ENCODE results near the gene CRB3. TPM values are rescaled to one million over a fixed set of nuclear protein-coding genes. Genes with fewer than 3 reads are reported as not detected.

Gene CRB3
- total RNA-seq, 4 donors from 2014 or later = 1.8 to 2.7 (median 2.4) TPM; not detected in 1

GRCh38 chr19:6491802-6492592, 27.9 kb downstream of the CRB3 start:
- Histone ChIP-seq H3K27ac (replicated peaks in 1 of 4) (no peak overlapping the region), H3K4me3 (no peak overlapping the region), H3K9me3 (peaks cover 0 to 13% (median 9%) of the 10 kb centered on the region in 4 donors), H3K4me1 (no peaks in the 10 kb centered on the region), H3K36me3 (no peaks in the 10 kb centered on the region), H3K27me3 (peaks cover 0 to 42% (median 0%) of the 10 kb centered on the region in 4 donors)
- DNase-seq (ENCODE audit: extremely low spot score) = no peak
- intact Hi-C loops (cut with DNase I) = no loop called here
- TF ChIP-seq POLR2AphosphoS5 (IDR thresholded peaks at IDR 0.05) = no peak
- no peak for TF ChIP-seq POLR2A (IDR thresholded peaks at IDR 0.05; ENCODE audit: low read depth)
- no peak for TF ChIP-seq CTCF (IDR thresholded peaks at IDR 0.05)
- TF ChIP-seq EP300 (IDR thresholded peaks at IDR 0.05) = no peak
- WGBS = 91% methylated on average over 4 of the region's 4 CpGs

- no peaks in the 10 kb centered on the region for H3K36me3 ChIP-seq
- no peak overlapping the region for H3K4me3 ChIP-seq
- H3K27ac ChIP-seq (replicated peaks in 1 of 4) = no peak overlapping the region
- H3K4me1 ChIP-seq = no peaks in the 10 kb centered on the region
- peaks cover 0 to 47% (median 2%) of the 10 kb centered on the region in 4 donors for H3K27me3 ChIP-seq
- TF ChIP-seq POLR2A (IDR thresholded peaks at IDR 0.05; ENCODE audit: low read depth) (no peak), CTCF (IDR thresholded peaks at IDR 0.05) (no peak), POLR2AphosphoS5 (IDR thresholded peaks at IDR 0.05) (no peak), EP300 (IDR thresholded peaks at IDR 0.05) (no peak)
- no peak for DNase-seq (ENCODE audit: extremely low spot score)
- 88% methylated on average over 8 of the region's 8 CpGs for WGBS
- peaks cover 0 to 13% (median 9%) of the 10 kb centered on the region in 4 donors for H3K9me3 ChIP-seq
- intact Hi-C loops (cut with DNase I) = no loop called here
Observed at GRCh38 chr19:6494438-6495036, 30.5 kb downstream of the CRB3 start.

GRCh38 chr19:6495947-6496346, 31.9 kb downstream of the CRB3 start:
- no peak for TF ChIP-seq EP300 (IDR thresholded peaks at IDR 0.05)
- no peak for TF ChIP-seq POLR2A (IDR thresholded peaks at IDR 0.05; ENCODE audit: low read depth)
- TF ChIP-seq CTCF (IDR thresholded peaks at IDR 0.05) = no peak
- TF ChIP-seq POLR2AphosphoS5 (IDR thresholded peaks at IDR 0.05) = no peak

GRCh38 chr19:6498294-6499036, 34.4 kb downstream of the CRB3 start:
- H3K9me3 ChIP-seq = no peaks in the 10 kb centered on the region
- H3K4me3 ChIP-seq = no peak overlapping the region
- no peak for TF ChIP-seq CTCF (IDR thresholded peaks at IDR 0.05)
- H3K4me1 ChIP-seq = peaks cover 11 to 16% (median 15%) of the 10 kb centered on the region in 4 donors
- 67% methylated on average over 5 of the region's 7 CpGs for WGBS
- intact Hi-C loops (cut with DNase I) = no loop called here
- H3K36me3 ChIP-seq = no peaks in the 10 kb centered on the region
- H3K27me3 ChIP-seq = peaks cover 0 to 62% (median 24%) of the 10 kb centered on the region in 4 donors
- no peak overlapping the region for H3K27ac ChIP-seq (replicated peaks in 1 of 4)
- no peak for DNase-seq (ENCODE audit: extremely low spot score)

More at GRCh38 chr19:6495947-6496346, 31.9 kb downstream of the CRB3 start:
- Histone ChIP-seq H3K4me1 (no peaks in the 10 kb centered on the region), H3K27ac (replicated peaks in 1 of 4) (no peak overlapping the region), H3K4me3 (no peak overlapping the region), H3K9me3 (peaks cover 0 to 13% (median 9%) of the 10 kb centered on the region in 4 donors), H3K27me3 (peaks cover 0 to 54% (median 5%) of the 10 kb centered on the region in 4 donors), H3K36me3 (no peaks in the 10 kb centered on the region)
- intact Hi-C loops (cut with DNase I) = no loop called here
- WGBS = 92% methylated on average over 19 of the region's 19 CpGs
- no peak for DNase-seq (ENCODE audit: extremely low spot score)

Data from esophagus muscularis mucosa (tissue), 4 donors.